ENCODE results near the gene SLC16A2. TPM values are rescaled to one million over a fixed set of nuclear protein-coding genes. Genes with fewer than 3 reads are reported as not detected.
"Not testable (repeated sequence)": the region's sequence is repeated elsewhere in the genome, so short reads cannot be mapped to it uniquely, and the experiment has no call there.

SLC16A2 gene
- total RNA-seq, 1 donor from 2014 or later, result 21.3 TPM

DNA sequence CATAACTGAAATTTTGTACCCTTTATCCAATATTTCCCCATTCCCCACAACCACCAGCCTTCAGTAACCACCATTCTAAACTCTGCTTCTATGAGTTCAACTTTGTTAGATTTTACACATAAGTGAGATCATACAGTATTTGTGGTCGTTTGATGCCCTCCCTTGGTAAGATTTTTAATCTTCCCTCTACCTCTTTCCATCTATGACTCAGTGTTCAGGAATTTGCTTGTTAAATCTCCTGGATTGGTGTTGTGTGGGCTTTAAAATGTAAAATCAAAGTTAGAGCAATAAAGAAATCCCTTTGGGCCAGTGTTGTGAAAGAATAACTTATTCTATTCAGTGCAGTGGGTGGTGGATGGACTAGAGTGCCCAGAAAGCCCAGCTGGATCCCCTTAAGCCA, 37.4 kb downstream of the SLC16A2 start:
- Mint-ChIP-seq H3K27me3 (ENCODE audit: unreplicated experiment) (no peaks in the 10 kb centered on the region), H3K27ac (ENCODE audit: unreplicated experiment) (no peak overlapping the region), H3K4me3 (ENCODE audit: unreplicated experiment) (no peak overlapping the region), H3K4me1 (ENCODE audit: unreplicated experiment) (peaks cover 5% of the 10 kb centered on the region), H3K36me3 (ENCODE audit: unreplicated experiment) (no peaks in the 10 kb centered on the region), H3K9me3 (ENCODE audit: unreplicated experiment) (peaks cover 15% of the 10 kb centered on the region)
- TF ChIP-seq CTCF (IDR thresholded peaks at IDR 0.05), result peak; percentile 23
- DNase-seq (ENCODE audit: extremely low spot score, unreplicated experiment), result no peak

GRCh38 chrX:74461384-74461783, 40.1 kb downstream of the SLC16A2 start:
- Mint-ChIP-seq H3K27ac (ENCODE audit: unreplicated experiment) (no peak overlapping the region), H3K36me3 (ENCODE audit: unreplicated experiment) (no peaks in the 10 kb centered on the region), H3K4me3 (ENCODE audit: unreplicated experiment) (no peak overlapping the region), H3K4me1 (ENCODE audit: unreplicated experiment) (peaks cover 5% of the 10 kb centered on the region), H3K9me3 (ENCODE audit: unreplicated experiment) (peaks cover 10% of the 10 kb centered on the region), H3K27me3 (ENCODE audit: unreplicated experiment) (no peaks in the 10 kb centered on the region)
- DNase-seq (ENCODE audit: extremely low spot score, unreplicated experiment), result no peak
- no peak for TF ChIP-seq CTCF (IDR thresholded peaks at IDR 0.05)

GRCh38 chrX:74464722-74465121, 43.4 kb downstream of the SLC16A2 start:
- H3K4me3 Mint-ChIP-seq (ENCODE audit: unreplicated experiment), result no peak overlapping the region
- H3K27ac Mint-ChIP-seq (ENCODE audit: unreplicated experiment), result no peak overlapping the region

GRCh38 chrX:74465424-74465823, 44.1 kb downstream of the SLC16A2 start:
- Mint-ChIP-seq H3K27me3 (ENCODE audit: unreplicated experiment) (no peaks in the 10 kb centered on the region), H3K4me1 (ENCODE audit: unreplicated experiment) (no peaks in the 10 kb centered on the region), H3K4me3 (ENCODE audit: unreplicated experiment) (no peak overlapping the region), H3K27ac (ENCODE audit: unreplicated experiment) (no peak overlapping the region), H3K9me3 (ENCODE audit: unreplicated experiment) (peaks cover 11% of the 10 kb centered on the region), H3K36me3 (ENCODE audit: unreplicated experiment) (no peaks in the 10 kb centered on the region)
- no peak for DNase-seq (ENCODE audit: extremely low spot score, unreplicated experiment)
- no peak for TF ChIP-seq CTCF (IDR thresholded peaks at IDR 0.05)

More at GRCh38 chrX:74464722-74465121, 43.4 kb downstream of the SLC16A2 start:
- no peak for TF ChIP-seq CTCF (IDR thresholded peaks at IDR 0.05)
- Mint-ChIP-seq H3K4me1 (ENCODE audit: unreplicated experiment) (no peaks in the 10 kb centered on the region), H3K9me3 (ENCODE audit: unreplicated experiment) (peaks cover 11% of the 10 kb centered on the region), H3K36me3 (ENCODE audit: unreplicated experiment) (no peaks in the 10 kb centered on the region), H3K27me3 (ENCODE audit: unreplicated experiment) (no peaks in the 10 kb centered on the region)
- DNase-seq (ENCODE audit: extremely low spot score, unreplicated experiment), result no peak

DNA sequence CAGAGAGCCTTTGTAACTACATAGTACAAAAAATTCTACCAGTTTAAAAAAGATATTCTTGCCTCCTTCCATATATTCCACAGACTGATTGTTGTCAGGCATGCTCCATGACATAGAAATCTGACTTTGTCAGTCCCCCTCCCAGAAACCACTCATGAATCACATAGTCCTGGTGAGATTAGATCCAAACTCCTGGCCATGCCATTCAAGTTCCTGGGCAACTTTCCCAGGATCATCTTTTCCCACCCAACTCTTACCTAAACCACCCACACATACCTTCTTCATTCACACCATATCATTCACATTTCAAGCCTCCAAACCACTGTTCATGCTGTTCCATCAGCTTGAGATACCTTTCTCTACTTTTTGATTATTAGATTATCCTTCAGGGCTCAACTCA, 46.4 kb downstream of the SLC16A2 start:
- no peak for TF ChIP-seq CTCF (IDR thresholded peaks at IDR 0.05)
- peaks cover 15% of the 10 kb centered on the region for H3K9me3 Mint-ChIP-seq (ENCODE audit: unreplicated experiment)
- H3K4me1 Mint-ChIP-seq (ENCODE audit: unreplicated experiment), result no peaks in the 10 kb centered on the region
- no peak overlapping the region for H3K27ac Mint-ChIP-seq (ENCODE audit: unreplicated experiment)
- no peaks in the 10 kb centered on the region for H3K36me3 Mint-ChIP-seq (ENCODE audit: unreplicated experiment)
- no peak for DNase-seq (ENCODE audit: extremely low spot score, unreplicated experiment)
- no peaks in the 10 kb centered on the region for H3K27me3 Mint-ChIP-seq (ENCODE audit: unreplicated experiment)
- H3K4me3 Mint-ChIP-seq (ENCODE audit: unreplicated experiment), result no peak overlapping the region

DNA sequence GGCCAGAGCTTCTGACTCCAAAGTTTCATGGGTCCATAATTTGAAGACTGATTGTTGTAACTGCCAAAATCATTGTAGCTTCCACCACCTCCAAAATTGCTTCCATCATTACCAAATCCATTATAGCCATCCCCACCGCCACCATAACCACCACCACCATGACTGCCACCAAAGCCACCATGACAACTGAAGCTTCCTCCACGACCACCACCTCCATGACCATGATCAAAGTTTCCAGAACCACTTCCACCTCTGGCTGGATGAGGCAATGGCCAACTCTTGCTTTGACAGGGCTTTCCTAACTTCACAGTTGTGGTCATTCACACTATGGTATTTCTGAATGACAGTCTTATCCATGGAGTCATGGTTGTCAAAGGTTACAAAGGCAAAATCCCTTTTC, 51.8 kb downstream of the SLC16A2 start:
- not testable (repeated sequence) for H3K27ac Mint-ChIP-seq (ENCODE audit: unreplicated experiment); H3K4me3 Mint-ChIP-seq (ENCODE audit: unreplicated experiment); DNase-seq (ENCODE audit: extremely low spot score, unreplicated experiment); H3K27me3 Mint-ChIP-seq (ENCODE audit: unreplicated experiment); H3K36me3 Mint-ChIP-seq (ENCODE audit: unreplicated experiment); H3K4me1 Mint-ChIP-seq (ENCODE audit: unreplicated experiment)
- H3K9me3 Mint-ChIP-seq (ENCODE audit: unreplicated experiment), result peaks cover 24% of the 10 kb centered on the region
